Upper lobe of left lung (tissue), 6 donors: ENCODE measurements around the gene RPS6KA2. TPM values are rescaled to one million over a fixed set of nuclear protein-coding genes. Genes with fewer than 3 reads are reported as not detected.

Experiments
- ATAC-seq, 2 donors: fragments of 200-7000 bp; cut with Tn5 transposase; one replicate each; pipeline ENCODE4 v1.9.1; 2022; ENCODE audit warnings: mild to moderate bottlenecking in 2 of 2, moderate library complexity in 2 of 2; ENCODE audit not compliant: low FRiP score in 2 of 2
- DNase-seq, 2 donors: peaks; one replicate each; pipeline ENCODE4 v3.0.0-alpha.2; 2019 to 2020
- H3K27ac ChIP-seq, 4 donors: fragments of 200-600 bp; sonication (generic); one replicate each; pipeline ENCODE4 v1.5.1; 2016 to 2019
- H3K27me3 ChIP-seq, 4 donors: fragments of 200-600 bp; sonication (generic); one replicate each; pipeline ENCODE4 v1.5.1; 2017 to 2019
- H3K36me3 ChIP-seq, 4 donors: fragments of 200-600 bp; sonication (generic); one replicate each; pipeline ENCODE4 v1.5.1; 2016 to 2019
- H3K4me1 ChIP-seq, 4 donors: fragments of 200-600 bp; sonication (generic); one replicate each; pipeline ENCODE4 v1.5.1; 2018 to 2019
- H3K4me3 ChIP-seq, 4 donors: fragments of 200-600 bp; sonication (generic); one replicate each; pipeline ENCODE4 v1.5.1; 2017 to 2019; ENCODE audit warnings: mild to moderate bottlenecking in 2 of 4, moderate library complexity in 1 of 4
- H3K9me3 ChIP-seq, 4 donors: fragments of 200-600 bp; sonication (generic); one replicate each; pipeline ENCODE4 v1.5.1; 2018 to 2019
- EP300 ChIP-seq, 4 donors: sonication (generic); formaldehyde crosslinking; IDR thresholded peaks; one replicate each; pipeline ENCODE4 v1.5.1; 2017; ENCODE audit warnings: antibody characterized with exemption in 4 of 4, control low read depth in 2 of 4
- POLR2A ChIP-seq, 4 donors: fragments of 450-650 bp; IDR thresholded peaks; one replicate each; pipeline ENCODE4 v1.5.1; 2016 to 2017; ENCODE audit warnings: antibody characterized with exemption in 4 of 4, mild to moderate bottlenecking in 2 of 4
- POLR2AphosphoS5 ChIP-seq, 2 donors: sonication (generic); formaldehyde crosslinking; IDR thresholded peaks; one replicate each; pipeline ENCODE4 v1.5.1; 2017; ENCODE audit warnings: antibody characterized with exemption in 2 of 2
- WGBS, 2 donors: methylation state at CpG; one replicate each; pipeline ENCODE4 v1.1.5; 2017 to 2018; 5-methylcytosine and 5-hydroxymethylcytosine counted together
- total RNA-seq, 6 donors: library from RNA; depleted of rRNA in 4 of 6; stranded (reverse); fragments of >200 nt in 4 of 6; gene quantifications; one replicate each; pipeline versions ENCODE4 v1.1.0 to v1.2.1, GENCODE V29; 2016 to 2021
- TF ChIP-seq, protein P1 (sequence below), 6 experiments: fragments of 450-650 bp in 4 of 6; fragments of 200-600 bp in 2 of 6; sonication (generic) in 2 of 6; IDR thresholded peaks; one replicate each; pipeline ENCODE4 v1.5.1; 2016 to 2019; ENCODE audit warnings: antibody characterized with exemption in 6 of 6
- donor health status: DM: no; HTN: no; CAD: no; lungs with moderate emphysema.
- donor health status: DM: no; HTN: yes; CAD: no; lungs with severe emphysema.

The RPS6KA2 gene
- total RNA-seq, 6 donors from 2014 or later: 101 to 233 (median 168) TPM

DNA sequence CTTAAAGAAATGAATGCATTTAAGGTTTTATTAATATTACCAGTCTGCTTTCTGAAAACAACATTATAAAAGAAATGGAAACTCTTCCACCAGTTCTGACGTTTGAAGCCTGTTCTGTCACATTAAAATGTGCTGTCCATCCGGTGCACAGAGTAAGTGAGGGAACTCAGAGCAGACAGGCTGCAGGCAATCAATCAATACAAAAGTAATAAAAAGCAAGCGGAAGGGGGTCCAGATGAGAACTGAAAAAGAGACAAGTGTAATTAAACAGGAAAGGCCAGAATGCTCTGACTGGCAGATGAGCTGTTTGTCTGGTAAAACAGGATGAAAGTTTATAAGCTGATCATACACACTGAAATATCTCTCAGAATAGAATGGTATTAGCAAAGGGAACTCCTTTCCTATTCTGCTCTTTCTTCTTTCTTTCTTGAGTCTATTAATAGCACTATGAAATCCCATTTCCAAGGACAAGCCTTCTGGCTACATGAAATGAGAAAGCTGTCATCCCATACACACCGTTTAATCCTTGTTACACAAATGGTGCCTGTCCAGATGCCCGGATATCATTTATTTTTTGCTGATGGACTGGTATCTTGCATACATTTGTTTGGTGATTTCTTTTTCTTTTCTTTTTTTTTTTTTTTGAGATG lies 134.8 kb downstream of the RPS6KA2 start:
- TF ChIP-seq POLR2A (IDR thresholded peaks at IDR 0.05): no peak
- no peak for TF ChIP-seq POLR2AphosphoS5 (IDR thresholded peaks at IDR 0.05)
- no peak for TF ChIP-seq EP300 (IDR thresholded peaks at IDR 0.05)
- peaks cover 21 to 36% (median 26%) of the 10 kb centered on the region in 4 donors for H3K4me1 ChIP-seq
- WGBS, 2 donors: 60 to 62% methylated on average over 5 of the region's 5 CpGs
- no peaks in the 10 kb centered on the region for H3K9me3 ChIP-seq
- no peak for ATAC-seq
- no peak overlapping the region for H3K4me3 ChIP-seq
- H3K27ac ChIP-seq: no peak overlapping the region
- H3K27me3 ChIP-seq: no peaks in the 10 kb centered on the region
- peaks cover 9 to 78% (median 37%) of the 10 kb centered on the region in 4 donors for H3K36me3 ChIP-seq
- DNase-seq: no peak

DNA sequence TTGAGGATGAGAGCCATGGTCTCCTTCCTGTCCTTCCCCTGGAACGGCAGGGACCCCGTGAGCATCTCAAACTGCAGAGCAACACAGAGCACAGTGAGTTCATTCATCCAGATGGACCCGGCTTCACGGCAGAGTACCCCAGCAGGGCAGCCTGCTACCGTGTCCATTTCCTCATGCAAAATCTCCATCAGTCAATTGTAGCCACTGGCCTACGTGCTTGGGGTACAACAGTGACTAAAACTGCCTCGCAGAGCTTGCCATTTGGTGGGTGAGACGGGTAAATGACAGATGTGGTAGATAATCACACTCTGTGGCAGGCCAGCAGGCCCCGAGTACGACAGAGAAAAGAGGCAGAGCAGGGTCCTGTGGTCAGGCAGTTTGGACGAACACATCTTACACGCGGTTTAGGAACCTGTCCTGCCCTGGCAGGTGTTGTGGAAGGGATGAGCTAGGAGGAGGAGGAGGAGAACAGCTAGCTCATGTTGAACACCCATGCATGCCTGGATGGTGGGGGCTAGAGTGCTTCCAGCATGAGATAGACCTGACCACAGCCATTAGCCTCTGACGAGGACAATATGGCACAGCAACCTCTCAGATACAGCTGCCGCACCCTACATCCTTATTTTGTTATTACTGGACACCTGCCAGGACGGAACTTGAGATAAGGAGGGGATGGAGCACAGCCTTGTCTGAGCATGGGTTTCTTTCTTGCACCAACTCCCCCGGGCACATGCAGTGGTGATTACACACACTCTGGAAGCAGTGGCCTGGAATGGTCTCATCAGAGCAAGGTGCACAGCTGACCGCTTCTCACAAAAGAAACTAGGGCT lies 136.2 kb downstream of the RPS6KA2 start:
- Histone ChIP-seq H3K4me3 (no peak overlapping the region), H3K9me3 (no peaks in the 10 kb centered on the region), H3K4me1 (peaks cover 21 to 36% (median 26%) of the 10 kb centered on the region in 4 donors), H3K36me3 (peaks cover 9 to 80% (median 43%) of the 10 kb centered on the region in 4 donors), H3K27me3 (no peaks in the 10 kb centered on the region), H3K27ac (peak overlapping the region in 2 of 4 donors; percentile 39 to 62)
- ATAC-seq (peak; percentile 35 to 39), DNase-seq (peak in 1 of 2 donors; percentile 46)
- no peak for TF ChIP-seq POLR2A (IDR thresholded peaks at IDR 0.05)
- TF ChIP-seq, protein P1, sequence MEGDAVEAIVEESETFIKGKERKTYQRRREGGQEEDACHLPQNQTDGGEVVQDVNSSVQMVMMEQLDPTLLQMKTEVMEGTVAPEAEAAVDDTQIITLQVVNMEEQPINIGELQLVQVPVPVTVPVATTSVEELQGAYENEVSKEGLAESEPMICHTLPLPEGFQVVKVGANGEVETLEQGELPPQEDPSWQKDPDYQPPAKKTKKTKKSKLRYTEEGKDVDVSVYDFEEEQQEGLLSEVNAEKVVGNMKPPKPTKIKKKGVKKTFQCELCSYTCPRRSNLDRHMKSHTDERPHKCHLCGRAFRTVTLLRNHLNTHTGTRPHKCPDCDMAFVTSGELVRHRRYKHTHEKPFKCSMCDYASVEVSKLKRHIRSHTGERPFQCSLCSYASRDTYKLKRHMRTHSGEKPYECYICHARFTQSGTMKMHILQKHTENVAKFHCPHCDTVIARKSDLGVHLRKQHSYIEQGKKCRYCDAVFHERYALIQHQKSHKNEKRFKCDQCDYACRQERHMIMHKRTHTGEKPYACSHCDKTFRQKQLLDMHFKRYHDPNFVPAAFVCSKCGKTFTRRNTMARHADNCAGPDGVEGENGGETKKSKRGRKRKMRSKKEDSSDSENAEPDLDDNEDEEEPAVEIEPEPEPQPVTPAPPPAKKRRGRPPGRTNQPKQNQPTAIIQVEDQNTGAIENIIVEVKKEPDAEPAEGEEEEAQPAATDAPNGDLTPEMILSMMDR (IDR thresholded peaks at IDR 0.05): no peak
- TF ChIP-seq POLR2AphosphoS5 (IDR thresholded peaks at IDR 0.05): peak in 1 of 2 donors; percentile 74
- TF ChIP-seq EP300 (IDR thresholded peaks at IDR 0.05): peak in 1 of 4 donors; percentile 61
- 76 to 80% methylated on average over 18 of the region's 18 CpGs for WGBS, 2 donors

DNA sequence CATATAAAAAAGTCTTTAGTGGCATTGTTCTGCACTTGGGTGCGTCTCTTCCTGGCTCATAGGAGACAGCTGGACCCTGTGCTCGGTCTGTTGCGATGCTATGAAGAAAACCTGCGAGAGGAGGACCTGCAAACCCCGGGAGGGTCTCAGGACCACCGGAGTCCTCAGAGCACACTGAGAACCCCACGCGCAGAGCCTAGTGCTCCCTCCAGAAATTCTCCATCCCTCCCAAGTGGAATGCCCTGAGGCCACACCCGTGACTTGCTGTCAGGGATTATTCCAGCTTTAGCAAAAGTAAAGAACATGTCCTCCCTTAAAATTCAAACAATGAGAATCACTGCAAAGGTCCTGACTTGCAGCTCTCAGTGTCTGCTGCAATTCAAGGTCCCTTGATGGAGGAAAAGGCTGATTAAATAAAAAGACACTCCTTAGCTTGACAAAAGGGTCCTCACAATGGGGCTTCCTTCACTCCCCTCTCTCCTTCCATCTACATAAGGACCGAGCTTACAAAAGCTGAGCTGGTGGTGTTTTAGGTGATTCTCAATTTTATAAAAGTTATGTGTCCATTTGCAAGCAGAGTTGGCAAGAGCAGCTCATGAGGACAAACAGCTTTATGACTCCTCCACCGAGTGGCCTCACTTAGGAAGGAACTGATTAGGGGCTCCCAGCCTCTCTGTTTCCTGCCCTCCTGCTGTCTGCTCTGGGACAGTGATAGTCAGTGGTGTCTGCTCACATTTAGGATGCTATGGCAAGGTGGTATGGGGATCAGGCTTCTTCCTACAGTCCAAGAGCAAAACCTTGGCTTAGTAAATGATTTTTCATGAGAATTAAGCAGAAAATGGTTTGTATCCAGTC lies 137.5 kb downstream of the RPS6KA2 start:
- H3K27ac ChIP-seq: peak overlapping the region in 1 of 4 donors; percentile 2
- DNase-seq: no peak

DNA sequence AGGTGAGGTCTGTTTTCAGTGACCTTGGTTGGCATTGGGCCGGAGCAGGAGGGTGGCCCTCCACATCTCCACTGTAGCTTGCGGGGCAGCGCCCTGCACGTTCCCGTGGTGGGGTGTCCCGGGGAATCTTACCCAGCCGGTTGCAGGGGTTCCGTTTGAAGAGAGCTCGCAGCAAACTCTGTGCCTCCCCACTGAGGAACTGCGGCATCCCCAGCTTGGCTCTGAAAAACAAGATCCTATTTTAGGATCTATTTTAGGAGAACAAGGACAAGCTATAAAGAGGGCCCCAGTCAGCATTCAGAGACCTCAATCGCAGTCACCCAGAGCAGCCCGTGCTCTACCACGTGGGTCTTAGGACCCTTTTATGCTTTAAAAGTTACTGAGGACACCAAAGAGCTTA lies 138.3 kb downstream of the RPS6KA2 start:
- no peaks in the 10 kb centered on the region for H3K9me3 ChIP-seq
- no peaks in the 10 kb centered on the region for H3K27me3 ChIP-seq
- ATAC-seq (no peak), DNase-seq (no peak)
- H3K36me3 ChIP-seq: peaks cover 4 to 80% (median 32%) of the 10 kb centered on the region in 4 donors
- no peak for TF ChIP-seq POLR2A (IDR thresholded peaks at IDR 0.05)
- TF ChIP-seq, protein P1 (IDR thresholded peaks at IDR 0.05): no peak
- TF ChIP-seq EP300 (IDR thresholded peaks at IDR 0.05): no peak
- no peak for TF ChIP-seq POLR2AphosphoS5 (IDR thresholded peaks at IDR 0.05)
- no peak overlapping the region for H3K4me3 ChIP-seq
- peaks cover 21 to 36% (median 26%) of the 10 kb centered on the region in 4 donors for H3K4me1 ChIP-seq
- WGBS, 2 donors: 92 to 94% methylated on average over 12 of the region's 13 CpGs
- peak overlapping the region; percentile 70 to 73 (median 72) for H3K27ac ChIP-seq

More for the DNA sequence above, 137.5 kb downstream of the RPS6KA2 start:
- H3K27me3 ChIP-seq: no peaks in the 10 kb centered on the region
- peaks cover 5 to 80% (median 33%) of the 10 kb centered on the region in 4 donors for H3K36me3 ChIP-seq
- H3K9me3 ChIP-seq: no peaks in the 10 kb centered on the region
- WGBS, 2 donors: 89 to 91% methylated on average over 10 to 11 of the region's 11 CpGs
- peaks cover 21 to 36% (median 26%) of the 10 kb centered on the region in 4 donors for H3K4me1 ChIP-seq
- TF ChIP-seq POLR2AphosphoS5 (IDR thresholded peaks at IDR 0.05): no peak
- no peak for TF ChIP-seq EP300 (IDR thresholded peaks at IDR 0.05)
- TF ChIP-seq, protein P1 (IDR thresholded peaks at IDR 0.05): no peak
- TF ChIP-seq POLR2A (IDR thresholded peaks at IDR 0.05): no peak
- H3K4me3 ChIP-seq: no peak overlapping the region
- ATAC-seq: no peak
